GM18870 (cell line): ENCODE data around the gene SSTR4.

ENCODE experiments used
- ATAC-seq: cut with Tn5 transposase; IDR thresholded peaks from one replicate; pipeline ENCODE4 v1.9.1; 2021; ENCODE audit warnings: moderate library complexity; ENCODE audit not compliant: unreplicated experiment

The SSTR4 gene

DNA sequence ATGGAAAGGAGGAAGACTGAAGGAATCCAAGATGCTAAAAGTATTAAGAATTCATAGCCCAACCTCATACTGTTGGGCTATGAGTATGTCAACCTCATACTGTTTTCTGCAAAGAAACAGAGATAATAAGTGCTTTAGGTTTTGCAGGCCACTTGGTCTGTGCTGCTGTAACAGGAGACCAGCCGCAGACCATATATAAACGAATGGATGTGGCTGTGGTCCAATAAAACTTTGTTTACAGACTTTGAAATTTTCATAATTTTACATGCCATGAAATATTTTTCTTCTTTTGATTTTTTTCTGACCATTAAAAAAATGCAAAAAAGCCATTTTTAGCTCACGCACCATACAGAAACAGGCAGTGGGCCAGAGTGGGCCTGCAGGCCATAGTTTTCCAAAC, 28.1 kb downstream of the SSTR4 start:
- no peak for ATAC-seq

DNA sequence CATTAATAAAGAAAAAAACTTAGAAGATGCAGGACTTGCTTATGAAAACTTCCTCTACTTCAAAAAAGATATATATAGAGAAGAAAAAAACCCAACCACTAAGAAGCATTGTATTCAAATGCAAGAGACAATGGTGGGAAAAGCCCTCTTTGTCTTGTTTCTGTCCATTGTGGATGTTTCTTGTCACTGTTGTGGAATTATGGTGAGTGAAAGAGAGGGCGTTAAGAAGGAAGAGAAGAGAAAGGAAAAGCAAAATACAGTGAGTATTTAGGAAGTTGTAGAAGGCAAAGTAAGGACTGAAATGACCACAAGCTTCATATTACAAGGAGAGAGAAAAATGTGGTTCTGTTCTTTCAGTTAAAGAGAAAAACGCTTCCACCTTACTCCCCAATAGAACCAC, 28.5 kb downstream of the SSTR4 start:
- no peak for ATAC-seq

DNA sequence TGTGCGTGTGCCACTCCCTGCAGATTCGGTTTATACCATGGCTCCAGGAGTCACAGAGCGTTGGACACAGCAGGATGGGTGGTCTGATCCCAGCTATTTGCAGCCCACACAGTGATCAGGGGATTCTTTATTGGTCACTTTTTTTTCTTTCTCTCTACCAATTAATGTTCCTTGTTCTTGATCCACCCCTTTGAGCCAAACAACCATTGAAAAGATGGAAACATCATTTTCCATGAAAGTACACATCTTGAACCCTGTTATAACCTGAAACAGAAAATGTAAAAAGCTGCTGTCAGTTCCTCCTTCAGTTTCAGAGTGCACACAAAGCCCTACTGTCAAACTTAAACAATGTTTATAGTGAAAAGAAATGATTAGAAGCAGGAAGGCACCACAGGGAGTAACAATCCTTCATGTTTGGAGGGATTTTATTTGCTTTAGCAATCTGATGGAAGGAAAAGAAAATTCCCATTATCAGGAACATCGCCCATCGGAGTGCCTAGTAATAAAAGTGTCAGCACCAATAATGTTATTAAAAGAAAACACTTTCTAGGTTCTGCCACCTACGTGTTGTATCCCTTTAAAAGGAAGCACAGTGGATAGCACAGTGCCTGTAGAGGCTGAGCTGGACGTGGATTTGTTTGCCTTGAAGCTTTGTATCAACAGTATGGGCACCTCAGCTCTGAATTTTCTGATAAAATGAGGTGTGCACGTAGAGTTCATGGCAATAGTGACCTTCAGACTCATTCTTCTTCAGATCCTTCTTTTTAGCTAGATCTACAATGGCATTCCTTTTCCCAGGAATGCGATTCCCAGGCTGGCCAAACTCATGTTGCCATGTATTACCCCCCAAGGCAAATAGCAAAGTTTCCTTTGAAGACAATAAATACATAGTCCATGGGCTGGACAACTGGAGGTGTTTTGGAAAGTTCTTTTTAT, 30.4 kb downstream of the SSTR4 start:
- ATAC-seq, result no peak

DNA sequence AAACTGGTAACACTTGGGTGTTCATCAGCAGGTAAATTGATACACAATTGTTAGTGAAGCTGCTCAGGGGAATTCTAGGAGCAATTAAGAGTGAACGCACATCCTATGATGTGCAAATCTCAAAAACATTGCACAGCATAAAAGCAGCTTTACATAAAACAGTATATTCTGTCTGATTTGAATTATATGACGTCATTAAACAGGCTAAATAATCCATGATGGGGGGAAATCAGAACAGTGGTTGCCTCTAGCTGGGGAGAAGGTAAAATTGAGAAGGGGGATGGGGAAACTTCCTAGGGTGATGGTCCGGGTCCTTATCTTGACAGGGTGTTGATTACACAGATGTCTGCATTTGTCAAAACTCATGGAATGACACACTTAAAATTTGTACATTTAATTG, 31.7 kb downstream of the SSTR4 start:
- ATAC-seq, result no peak

DNA sequence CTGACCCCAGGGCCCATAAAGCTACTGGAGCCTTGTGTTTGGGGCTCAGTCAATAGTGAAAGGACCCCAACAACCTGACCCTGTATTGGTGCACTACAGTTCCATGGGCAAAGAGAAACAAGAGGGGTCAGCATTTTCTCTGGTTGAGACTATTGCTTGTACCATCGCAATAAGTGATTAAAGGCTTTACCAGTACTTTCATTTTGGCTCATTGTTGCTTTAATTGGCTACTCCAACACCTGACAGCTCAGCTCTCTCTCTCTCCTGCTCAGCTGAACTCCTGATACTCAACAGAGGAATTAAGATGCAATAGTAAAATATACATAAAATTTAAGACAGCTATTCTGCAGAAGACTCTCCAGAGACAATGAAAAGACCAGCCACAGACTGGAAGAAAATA, 33.2 kb downstream of the SSTR4 start:
- ATAC-seq, result no peak

DNA sequence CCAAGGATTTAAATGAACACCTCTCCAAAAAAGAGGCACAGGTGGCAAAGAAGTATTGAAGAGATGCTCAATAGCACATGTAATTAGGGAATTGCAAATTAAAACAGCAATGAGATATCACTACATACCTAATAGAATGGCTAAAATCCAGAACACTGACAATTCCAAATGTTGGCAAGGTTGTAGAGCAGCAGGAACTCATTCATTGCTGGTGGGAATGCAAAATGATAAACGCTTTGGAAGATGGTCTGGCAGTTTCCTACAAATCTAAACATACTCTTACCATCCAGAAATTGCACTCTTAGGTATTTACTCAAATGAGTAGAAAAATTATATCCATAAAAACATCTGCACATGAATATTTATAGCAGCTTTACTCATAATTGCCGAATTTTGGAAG, 34.0 kb downstream of the SSTR4 start:
- ATAC-seq, result no peak

DNA sequence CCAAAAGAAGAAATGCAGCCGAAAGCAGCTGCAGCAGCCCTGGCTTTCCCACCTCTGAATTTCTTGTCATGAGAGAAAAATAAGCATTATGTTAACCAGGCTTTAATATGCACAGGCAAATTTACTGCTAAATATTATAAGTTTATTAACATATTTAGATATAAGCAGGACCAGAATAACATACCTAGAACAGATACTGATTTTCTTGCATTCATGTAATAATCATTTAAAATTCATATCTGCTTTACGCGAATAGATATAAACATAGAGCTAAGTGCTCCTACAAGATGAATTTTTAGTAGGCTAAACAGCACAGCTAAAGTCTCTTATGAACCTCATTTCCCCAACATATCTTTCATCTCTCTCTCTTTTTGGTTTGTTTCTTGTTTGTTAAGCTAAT, 36.3 kb downstream of the SSTR4 start:
- no peak for ATAC-seq

DNA sequence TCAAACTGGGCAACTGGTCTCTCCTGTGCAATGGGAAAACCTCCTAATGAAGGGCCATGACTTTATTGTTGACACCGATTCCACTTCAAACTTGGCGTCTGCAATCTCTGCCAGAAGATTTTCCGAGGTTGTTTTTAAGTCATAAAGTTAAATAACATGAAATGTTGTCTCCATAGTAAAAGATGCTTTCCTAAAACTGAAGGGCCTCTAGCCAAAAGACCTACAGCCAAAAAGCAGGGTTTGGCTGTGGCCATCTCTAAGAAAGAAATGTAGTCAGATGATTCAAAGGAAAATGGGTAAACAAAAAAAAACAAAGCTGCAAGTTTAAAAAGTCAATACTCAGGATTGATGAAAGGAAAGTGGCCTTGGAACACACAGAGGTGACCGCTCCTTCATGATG, 36.9 kb downstream of the SSTR4 start:
- ATAC-seq, result no peak

DNA sequence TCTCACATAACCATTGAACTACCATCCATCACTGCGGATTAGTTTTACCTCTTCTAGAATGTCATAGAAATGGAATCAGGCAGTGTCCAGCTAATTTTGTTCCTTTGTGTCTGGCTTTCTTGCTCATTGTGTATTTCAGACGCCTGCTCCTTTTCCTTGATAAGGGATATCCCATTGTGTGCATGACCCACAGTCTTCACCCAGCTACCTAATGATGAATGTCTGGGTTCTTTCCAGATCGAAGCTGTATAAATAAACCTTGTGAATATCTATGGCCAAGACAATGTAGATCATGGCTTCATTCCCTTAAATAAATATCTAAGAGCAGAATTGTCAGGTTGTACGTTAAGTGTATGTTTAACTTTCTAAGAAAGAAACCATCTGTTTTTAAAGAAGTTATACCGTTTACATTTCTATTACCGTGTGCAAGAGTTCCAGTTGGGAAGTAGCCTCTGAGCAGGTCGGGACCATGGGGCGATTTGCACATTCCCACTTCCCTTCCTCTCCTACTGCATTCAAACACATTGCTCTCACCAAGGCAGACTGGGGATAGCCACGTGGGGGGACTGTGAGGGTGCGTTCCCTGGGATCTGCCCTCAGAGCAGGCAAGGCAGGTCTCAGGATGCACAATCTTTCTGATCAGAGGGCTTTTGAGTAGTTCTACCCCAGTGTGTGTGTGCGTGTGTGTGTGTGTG, 37.9 kb downstream of the SSTR4 start:
- no peak for ATAC-seq

DNA sequence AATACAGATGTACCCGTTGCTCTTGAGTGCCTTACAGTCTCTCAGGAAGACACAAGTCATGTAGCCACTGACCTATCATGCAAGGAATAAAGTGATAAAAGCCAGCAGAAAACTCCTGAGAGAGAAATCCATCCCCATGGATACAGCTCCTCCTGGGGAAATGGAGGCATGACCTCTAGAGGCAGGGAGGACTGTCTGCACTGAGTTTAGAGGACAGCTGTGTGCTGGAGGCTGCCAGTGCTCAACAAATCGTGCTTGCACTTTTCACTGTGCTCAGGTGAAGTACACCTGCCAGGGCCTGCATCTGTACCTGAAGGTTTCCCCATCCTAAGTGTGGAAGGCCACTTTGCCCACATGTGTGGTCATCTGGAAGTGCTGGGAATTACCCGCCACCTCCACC, 38.9 kb downstream of the SSTR4 start:
- ATAC-seq, result no peak

DNA sequence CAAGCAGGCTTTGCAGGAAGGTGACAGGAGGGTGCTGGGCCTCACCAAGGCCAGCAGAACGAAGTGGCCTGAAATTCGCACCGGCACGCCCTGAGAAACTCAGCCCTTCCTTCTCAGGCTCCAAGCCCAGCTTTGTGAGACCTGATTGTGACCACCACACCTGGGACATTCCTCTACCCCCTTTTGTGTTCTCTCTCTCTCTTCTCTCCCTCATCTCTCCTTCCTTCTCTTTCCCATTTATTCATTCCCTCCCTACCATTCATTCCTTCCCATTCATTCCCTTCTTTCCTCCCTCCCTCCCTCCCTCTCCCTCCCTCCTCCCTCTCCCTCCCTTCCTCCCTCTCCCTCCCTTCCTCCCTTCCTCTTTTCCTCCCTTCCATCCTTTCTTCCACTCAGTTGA, 42.2 kb downstream of the SSTR4 start:
- ATAC-seq, result no peak

DNA sequence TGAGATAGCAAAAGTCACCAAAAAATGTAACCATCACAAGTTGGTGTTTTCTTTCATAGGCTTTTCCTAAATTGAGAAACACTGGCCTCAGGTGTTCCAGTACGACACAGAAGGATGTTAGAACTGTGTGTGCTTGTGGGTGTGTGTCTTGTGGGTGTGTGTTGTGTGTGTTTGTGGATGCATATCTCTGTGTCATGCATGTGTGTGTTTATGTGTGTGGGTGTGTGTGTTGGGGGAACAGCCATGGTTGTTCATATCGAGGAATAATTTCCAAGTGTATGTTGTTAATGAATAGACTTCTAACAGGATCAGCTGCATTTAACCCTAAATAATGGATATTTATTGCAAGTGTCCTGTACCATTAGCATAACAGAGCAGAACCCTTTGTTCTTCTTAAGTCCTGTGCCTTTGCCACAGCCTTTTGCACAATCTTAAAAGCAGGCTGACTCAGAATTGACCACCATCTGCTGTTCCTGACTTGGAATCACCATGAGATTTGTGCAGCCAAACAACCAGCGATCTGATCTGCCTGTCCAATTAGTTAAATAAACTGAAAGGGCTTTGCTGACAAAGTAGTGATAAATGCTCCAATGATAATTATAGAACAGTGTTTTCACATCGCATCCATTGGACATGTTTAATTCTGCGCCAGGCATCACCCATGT, 43.4 kb downstream of the SSTR4 start:
- ATAC-seq, result no peak

DNA sequence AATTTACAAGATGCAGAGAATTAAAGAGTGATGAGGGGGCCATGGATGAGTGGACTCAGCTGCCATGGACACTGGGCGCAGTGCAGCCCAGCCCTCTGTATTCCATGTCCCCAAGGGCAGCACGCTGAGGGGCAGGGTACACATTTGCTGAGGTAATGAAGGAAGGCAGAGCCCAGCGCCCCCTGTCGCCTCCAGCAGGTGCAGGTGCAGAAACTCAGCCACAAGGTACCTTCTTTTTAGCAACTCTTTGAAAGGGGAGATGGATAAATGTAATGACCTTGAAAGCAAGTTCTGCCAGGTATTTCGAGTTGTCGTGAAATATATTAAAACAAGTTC, 43.9 kb downstream of the SSTR4 start:
- no peak for ATAC-seq

DNA sequence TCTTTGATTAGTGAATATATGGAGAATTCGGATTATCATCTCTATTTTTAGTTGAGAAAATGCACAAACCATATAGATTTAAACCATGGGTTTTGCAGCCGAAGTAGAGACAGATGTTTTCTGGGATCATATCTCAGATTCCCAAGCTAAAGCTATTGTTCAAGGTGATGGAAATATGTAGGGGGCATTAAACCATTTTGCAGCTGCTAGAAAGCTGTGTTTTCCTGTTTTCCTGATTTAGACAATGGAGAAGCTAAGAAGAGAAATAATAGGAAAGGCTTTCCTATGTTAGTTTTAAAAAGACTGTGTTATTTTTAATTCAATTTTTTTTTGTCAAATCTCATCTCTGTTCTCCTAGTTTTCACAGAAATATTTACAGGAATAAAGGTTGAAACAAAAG, 44.8 kb downstream of the SSTR4 start:
- ATAC-seq, result no peak

DNA sequence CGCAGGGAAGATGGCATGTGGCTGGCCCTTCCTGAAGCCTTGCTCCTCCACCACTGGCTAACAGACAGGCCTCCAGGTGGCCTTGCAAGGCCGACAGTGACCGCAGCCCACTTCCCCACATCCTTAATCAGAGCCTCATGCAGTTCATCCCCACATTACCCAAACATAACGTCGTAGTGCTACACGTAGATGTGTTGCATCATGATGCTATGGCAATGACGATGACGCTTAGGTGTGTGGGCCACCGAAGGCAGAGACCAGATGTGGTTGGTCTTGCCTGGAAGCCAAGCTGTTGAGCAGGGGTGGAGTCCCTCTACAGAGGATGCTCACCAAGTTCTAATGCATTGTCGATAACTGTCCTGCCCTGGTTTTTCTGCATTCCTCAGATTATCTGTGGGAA, 45.4 kb downstream of the SSTR4 start:
- no peak for ATAC-seq

DNA sequence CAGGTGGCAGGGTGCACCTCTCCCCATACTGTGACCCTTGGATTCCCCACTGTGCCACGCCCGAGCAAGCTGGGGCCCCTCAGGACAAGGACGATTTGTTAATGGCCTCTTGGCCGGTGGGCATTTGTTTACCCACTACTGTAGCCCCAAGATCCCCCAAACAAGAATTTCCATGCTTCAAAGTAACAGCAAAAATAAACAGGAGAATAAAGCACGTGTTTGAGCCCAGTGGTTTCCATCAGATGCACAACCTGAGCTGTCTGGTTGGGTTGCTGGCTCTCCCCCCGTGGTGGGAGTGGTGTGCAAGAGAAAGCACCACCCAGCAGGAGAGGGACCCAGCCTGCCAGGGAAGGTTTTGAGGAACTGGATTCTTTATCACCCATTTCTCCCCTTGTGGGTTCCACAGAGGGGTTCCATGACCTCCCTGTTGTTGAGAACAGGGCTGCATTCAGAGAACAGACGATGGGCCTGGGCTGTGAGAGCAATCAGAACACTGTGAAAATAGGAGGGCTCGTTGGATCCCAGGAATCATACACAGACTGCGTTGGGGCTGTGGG, 46.2 kb downstream of the SSTR4 start:
- ATAC-seq, result no peak

DNA sequence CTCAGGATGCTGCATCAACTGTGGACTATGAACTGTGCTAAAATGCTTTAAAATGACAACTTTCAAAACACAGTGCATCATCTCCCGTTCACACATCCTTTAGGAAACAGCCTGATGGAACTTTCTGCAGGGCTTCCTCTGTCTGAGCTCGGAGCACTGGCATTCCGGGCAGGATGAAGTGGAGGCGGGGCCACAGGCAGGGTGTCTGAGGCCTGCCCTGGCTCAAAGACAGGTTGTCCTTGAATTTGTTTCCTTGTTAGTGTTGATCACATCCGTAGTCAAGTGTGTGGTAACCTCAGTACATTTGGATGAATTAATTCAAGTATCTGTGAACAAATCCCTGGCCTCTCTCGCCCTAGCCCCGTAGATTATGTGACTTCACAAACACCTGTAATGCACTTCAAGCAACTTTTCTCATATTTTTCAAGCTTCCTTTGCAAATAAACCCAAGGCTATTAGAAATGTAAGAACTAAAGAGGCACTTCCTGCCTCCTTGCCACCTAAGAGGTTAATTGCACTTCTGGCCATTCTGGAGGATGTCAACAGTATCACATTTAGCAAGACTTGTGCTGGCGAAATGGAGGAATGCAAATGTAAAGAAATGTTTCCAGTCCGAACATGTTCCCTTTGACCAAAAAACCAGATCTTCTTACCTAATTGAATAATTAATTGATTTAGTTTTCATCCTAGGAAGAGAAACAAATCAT, 47.9 kb downstream of the SSTR4 start:
- ATAC-seq, result no peak

DNA sequence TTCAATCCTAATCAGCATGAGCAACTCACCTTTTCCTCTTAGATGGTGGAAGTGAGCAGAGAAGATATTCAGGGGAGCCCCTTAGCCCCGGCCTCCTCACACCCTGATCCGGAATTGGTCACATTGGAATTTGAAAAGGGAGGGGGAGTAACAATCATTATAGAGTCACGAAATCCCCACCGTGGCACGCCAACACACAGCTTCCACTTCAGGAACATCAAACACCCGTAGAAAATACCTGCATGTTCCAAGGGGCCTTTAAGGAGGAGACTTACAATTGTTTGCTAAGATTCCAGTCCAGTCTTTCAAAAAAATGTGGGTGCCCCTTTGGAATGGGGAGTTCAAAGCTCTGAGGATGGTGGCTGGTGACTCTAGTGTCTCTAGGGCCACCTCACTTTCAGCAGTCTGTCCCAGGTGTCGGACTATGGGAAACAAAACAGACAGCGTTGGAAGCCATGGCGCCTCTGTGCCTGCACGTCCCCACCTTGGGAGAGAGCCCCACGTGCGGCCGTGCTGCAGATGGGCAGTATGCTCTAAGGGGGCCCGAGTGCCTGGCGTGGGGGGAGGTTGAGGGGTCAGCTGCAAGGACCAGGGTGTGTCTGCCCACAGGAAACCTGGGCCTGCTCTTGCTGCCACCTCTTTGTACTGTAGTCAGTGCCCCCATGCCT, 48.6 kb downstream of the SSTR4 start:
- no peak for ATAC-seq

DNA sequence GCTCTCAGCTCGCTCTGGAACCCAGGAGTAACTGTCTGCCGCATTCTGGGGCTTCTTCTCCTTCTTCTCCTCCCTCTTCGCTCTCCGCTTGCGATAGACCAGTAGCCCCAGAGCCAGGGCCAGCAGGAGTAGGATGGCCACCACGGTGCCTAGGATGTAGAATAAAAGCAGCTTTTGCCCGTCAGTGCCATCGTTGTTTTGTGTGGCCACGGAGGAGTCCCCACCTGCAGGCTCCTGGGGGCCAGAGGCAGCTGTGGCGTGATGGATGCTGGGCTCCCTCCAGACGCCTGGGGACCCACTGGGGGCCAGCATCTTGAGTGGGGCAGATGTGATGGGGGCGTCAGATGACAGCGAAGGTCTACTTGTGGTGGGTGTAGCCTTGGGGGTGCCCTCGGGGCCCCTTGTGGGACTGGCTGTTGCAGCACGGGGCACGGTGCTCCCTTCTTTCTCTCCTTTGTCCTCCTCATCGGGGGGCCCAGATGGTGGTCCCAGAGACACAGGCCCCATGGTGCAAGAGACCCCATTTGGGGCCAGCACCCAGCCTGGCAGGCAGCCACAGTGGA, 49.3 kb downstream of the SSTR4 start:
- no peak for ATAC-seq

DNA sequence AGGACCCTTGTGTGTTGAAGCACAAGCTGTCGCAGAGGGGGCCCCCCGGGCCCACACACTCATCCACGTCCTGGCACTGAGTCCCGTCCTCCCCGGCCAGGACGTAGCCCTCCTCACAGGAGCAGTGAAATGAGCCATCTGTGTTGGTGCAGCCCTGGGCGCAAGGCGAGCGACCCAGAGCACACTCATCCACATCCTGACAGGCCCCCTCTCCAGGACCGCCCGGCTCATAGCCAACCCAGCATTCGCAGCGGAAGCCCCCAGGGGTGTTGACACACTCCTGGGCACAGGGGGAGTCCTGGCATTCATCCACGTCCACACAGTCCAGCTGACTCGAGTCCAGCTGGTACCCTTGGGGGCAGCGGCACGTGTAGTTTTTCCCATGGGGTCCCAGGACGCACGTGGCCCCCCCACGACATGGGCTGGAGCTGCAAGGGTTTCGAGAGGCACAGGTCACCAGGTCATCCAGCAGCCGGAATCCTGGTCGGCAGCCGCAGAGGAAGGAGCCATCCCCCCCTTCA, 49.8 kb downstream of the SSTR4 start:
- ATAC-seq, result no peak
